ENCODE results near the gene ZNF559.

The ZNF559 gene

GRCh38 chr19:9354651-9355050 lies 30.7 kb downstream of the ZNF559 start:
- no peak for DNase-seq

- DNase-seq: no peak
Measured at GRCh38 chr19:9362905-9363304, 38.9 kb downstream of the ZNF559 start, which contains the start of gene ZNF177. Gene ZNF177 (plus strand): TSS chr19:9363013. CDS start chr19:9378312, 15,299 bp downstream.

GRCh38 chr19:9370738-9371619 lies 47.0 kb downstream of the ZNF559 start:
- no peak for DNase-seq

GRCh38 chr19:9381361-9381785 lies 57.4 kb downstream of the ZNF559 start:
- no peak for DNase-seq

Measured in activated effector memory CD4-positive, alpha-beta T cell treated with anti-CD3 and anti-CD28 coated beads, Interleukin-2, amount 50 U/mL, for 16 hours (primary cell).